Activated T-cell treated with anti-CD3 and anti-CD28 coated beads, Interleukin-2, amount 50 U/mL, for 72 hours (primary cell): ENCODE measurements around the gene RPS26. TPM values are rescaled to one million over a fixed set of nuclear protein-coding genes. Genes with fewer than 3 reads are reported as not detected.
"Not testable (repeated sequence)": the region's sequence is repeated elsewhere in the genome, so short reads cannot be mapped to it uniquely, and the experiment has no call there.

Source experiments
- ATAC-seq, 2 donors: fragments of 150-1000 bp; cut with Tn5 transposase; replicated peaks in 1 of 2; 2 replicates each; pipeline ENCODE4 v1.10.0; 2021; ENCODE audit warnings: moderate library complexity in 2 of 2, mild to moderate bottlenecking in 1 of 2
- DNase-seq, 2 donors: peaks; one replicate each; pipeline ENCODE4 v3.0.0; 2021 to 2022; ENCODE audit warnings: mixed read lengths in 1 of 2
- H3K27ac Mint-ChIP-seq: one replicate; pipeline ENCODE4 v1.8.0; 2022; ENCODE audit warnings: mild to moderate bottlenecking, moderate library complexity, mixed read lengths
- H3K27me3 Mint-ChIP-seq: one replicate; pipeline ENCODE4 v1.8.0; 2022; ENCODE audit warnings: low read depth, mixed read lengths
- H3K36me3 Mint-ChIP-seq, 2 donors: one replicate each; pipeline ENCODE4 v1.8.0; 2022; ENCODE audit warnings: mixed read lengths in 2 of 2, mild to moderate bottlenecking in 1 of 2; ENCODE audit not compliant: insufficient read depth in 2 of 2
- H3K4me1 Mint-ChIP-seq: one replicate; pipeline ENCODE4 v1.8.0; 2022; ENCODE audit warnings: low read depth, mixed read lengths
- H3K4me3 Mint-ChIP-seq, 2 donors: one replicate each; pipeline ENCODE4 v1.8.0; 2022; ENCODE audit warnings: mild to moderate bottlenecking in 2 of 2, mixed read lengths in 2 of 2, moderate library complexity in 2 of 2
- H3K9me3 Mint-ChIP-seq, 2 donors: one replicate each; pipeline ENCODE4 v1.8.0; 2022; ENCODE audit warnings: mixed read lengths in 2 of 2
- total RNA-seq, 2 donors: library from RNA; stranded (reverse); gene quantifications; one replicate each; pipeline ENCODE4 v1.2.3, GENCODE V29; 2022

Gene RPS26
- 10 to 100 TPM; 23.0 to 28.9 TPM for total RNA-seq

- H3K27ac Mint-ChIP-seq = peak within 1 kb of the TSS; percentile 98
- ATAC-seq = peak; percentile 90 to 91
These were observed at the start of gene RPS26 for GRCh38 chr12:56041552-56042429. TSS of gene RPS26 (plus strand) at chr12:56041918. CDS start at chr12:56042167, 249 bp downstream.

GRCh38 chr12:55993230-55993853, 48.4 kb upstream of the RPS26 start:
- H3K4me1 Mint-ChIP-seq = peaks cover 18% of the 10 kb centered on the region
- ATAC-seq (no peak), DNase-seq (no peak)
- H3K4me3 Mint-ChIP-seq = no peak overlapping the region
- peaks cover 3 to 17% of the 10 kb centered on the region in 2 donors for H3K36me3 Mint-ChIP-seq
- H3K27ac Mint-ChIP-seq = no peak overlapping the region
- H3K27me3 Mint-ChIP-seq = no peaks in the 10 kb centered on the region
- no peaks in the 10 kb centered on the region for H3K9me3 Mint-ChIP-seq

More at GRCh38 chr12:56041552-56042429, at the start of gene RPS26:
- Mint-ChIP-seq H3K9me3 (no peaks in the 10 kb centered on the region), H3K36me3 (peaks cover 10 to 23% of the 10 kb centered on the region in 2 donors), H3K27me3 (no peaks in the 10 kb centered on the region), H3K4me1 (peaks cover 65% of the 10 kb centered on the region), H3K4me3 (peak within 1 kb of the TSS; percentile 95 to 96)
- peak; percentile 92 to 95 for DNase-seq

GRCh38 chr12:55995366-55995765, 46.4 kb upstream of the RPS26 start:
- Mint-ChIP-seq H3K9me3 (no peaks in the 10 kb centered on the region), H3K4me1 (peaks cover 23% of the 10 kb centered on the region), H3K36me3 (peaks cover 3 to 10% of the 10 kb centered on the region in 2 donors), H3K27ac (no peak overlapping the region), H3K27me3 (no peaks in the 10 kb centered on the region), H3K4me3 (no peak overlapping the region)
- no peak for DNase-seq
- no peak for ATAC-seq

GRCh38 chr12:55996201-55996714, 45.5 kb upstream of the RPS26 start:
- Mint-ChIP-seq H3K4me1 (peaks cover 23% of the 10 kb centered on the region), H3K4me3 (peak overlapping the region; percentile 82 to 83), H3K9me3 (no peaks in the 10 kb centered on the region), H3K27ac (no peak overlapping the region), H3K27me3 (no peaks in the 10 kb centered on the region), H3K36me3 (peaks cover 3 to 10% of the 10 kb centered on the region in 2 donors)
- ATAC-seq = peak; percentile 40 to 57
- DNase-seq = peak; percentile 58 to 69

GRCh38 chr12:55996715-55997534, 44.8 kb upstream of the RPS26 start, which contains the start of gene SUOX:
TSS of gene SUOX (plus strand) at chr12:55997276. CDS start at chr12:56002222, 4,946 bp downstream.
- no peaks in the 10 kb centered on the region for H3K27me3 Mint-ChIP-seq
- H3K36me3 Mint-ChIP-seq = peaks cover under 1 to 8% of the 10 kb centered on the region in 2 donors
- peak within 1 kb of the TSS; percentile 82 to 83 for H3K4me3 Mint-ChIP-seq
- DNase-seq (peak; percentile 46 to 67), ATAC-seq (peak; percentile 88 to 92)
- H3K27ac Mint-ChIP-seq = no peak within 1 kb of the TSS
- peaks cover 23% of the 10 kb centered on the region for H3K4me1 Mint-ChIP-seq
- no peaks in the 10 kb centered on the region for H3K9me3 Mint-ChIP-seq

GRCh38 chr12:55997535-55997859, 44.2 kb upstream of the RPS26 start:
- peak overlapping the region; percentile 82 to 83 for H3K4me3 Mint-ChIP-seq
- ATAC-seq (peak; percentile 7 to 19), DNase-seq (no peak)
- H3K36me3 Mint-ChIP-seq = peaks cover 0 to 4% of the 10 kb centered on the region in 2 donors
- no peaks in the 10 kb centered on the region for H3K9me3 Mint-ChIP-seq
- no peaks in the 10 kb centered on the region for H3K27me3 Mint-ChIP-seq
- peaks cover 23% of the 10 kb centered on the region for H3K4me1 Mint-ChIP-seq
- H3K27ac Mint-ChIP-seq = no peak overlapping the region

GRCh38 chr12:55999522-55999921, 42.2 kb upstream of the RPS26 start:
- H3K27me3 Mint-ChIP-seq, H3K36me3 Mint-ChIP-seq: not testable (repeated sequence)

GRCh38 chr12:55999999-56000540, 41.6 kb upstream of the RPS26 start:
- DNase-seq, ATAC-seq, H3K27me3 Mint-ChIP-seq, H3K36me3 Mint-ChIP-seq, H3K27ac Mint-ChIP-seq, H3K4me3 Mint-ChIP-seq, H3K9me3 Mint-ChIP-seq: not testable (repeated sequence)
- H3K4me1 Mint-ChIP-seq = peaks cover 23% of the 10 kb centered on the region

More at GRCh38 chr12:55999522-55999921, 42.2 kb upstream of the RPS26 start:
- not testable (repeated sequence) for DNase-seq, H3K27ac Mint-ChIP-seq, ATAC-seq, H3K4me3 Mint-ChIP-seq, H3K9me3 Mint-ChIP-seq
- peaks cover 23% of the 10 kb centered on the region for H3K4me1 Mint-ChIP-seq

GRCh38 chr12:56001487-56002100, 40.1 kb upstream of the RPS26 start:
- Mint-ChIP-seq H3K4me3 (no peak overlapping the region), H3K27me3 (no peaks in the 10 kb centered on the region), H3K27ac (no peak overlapping the region), H3K36me3 (peaks cover 0 to 7% of the 10 kb centered on the region in 2 donors), H3K9me3 (no peaks in the 10 kb centered on the region), H3K4me1 (peaks cover 16% of the 10 kb centered on the region)
- DNase-seq = no peak
- no peak for ATAC-seq

GRCh38 chr12:56003376-56003775, 38.3 kb upstream of the RPS26 start:
- ATAC-seq, H3K27ac Mint-ChIP-seq, H3K27me3 Mint-ChIP-seq, H3K4me3 Mint-ChIP-seq, DNase-seq, H3K36me3 Mint-ChIP-seq, H3K9me3 Mint-ChIP-seq: not testable (repeated sequence)
- peaks cover 19% of the 10 kb centered on the region for H3K4me1 Mint-ChIP-seq

GRCh38 chr12:56004211-56004610, 37.5 kb upstream of the RPS26 start:
- DNase-seq = no peak
- H3K4me1 Mint-ChIP-seq = peaks cover 26% of the 10 kb centered on the region
- ATAC-seq = no peak
- no peak overlapping the region for H3K27ac Mint-ChIP-seq
- H3K27me3 Mint-ChIP-seq = no peaks in the 10 kb centered on the region
- peaks cover 2 to 6% of the 10 kb centered on the region in 2 donors for H3K36me3 Mint-ChIP-seq
- no peaks in the 10 kb centered on the region for H3K9me3 Mint-ChIP-seq
- no peak overlapping the region for H3K4me3 Mint-ChIP-seq
